ENCODE results near the gene STOM. TPM values are rescaled to one million over a fixed set of nuclear protein-coding genes. Genes with fewer than 3 reads are reported as not detected.

STOM gene
- total RNA-seq, 1 donor from 2014 or later: 15.1 TPM

DNA sequence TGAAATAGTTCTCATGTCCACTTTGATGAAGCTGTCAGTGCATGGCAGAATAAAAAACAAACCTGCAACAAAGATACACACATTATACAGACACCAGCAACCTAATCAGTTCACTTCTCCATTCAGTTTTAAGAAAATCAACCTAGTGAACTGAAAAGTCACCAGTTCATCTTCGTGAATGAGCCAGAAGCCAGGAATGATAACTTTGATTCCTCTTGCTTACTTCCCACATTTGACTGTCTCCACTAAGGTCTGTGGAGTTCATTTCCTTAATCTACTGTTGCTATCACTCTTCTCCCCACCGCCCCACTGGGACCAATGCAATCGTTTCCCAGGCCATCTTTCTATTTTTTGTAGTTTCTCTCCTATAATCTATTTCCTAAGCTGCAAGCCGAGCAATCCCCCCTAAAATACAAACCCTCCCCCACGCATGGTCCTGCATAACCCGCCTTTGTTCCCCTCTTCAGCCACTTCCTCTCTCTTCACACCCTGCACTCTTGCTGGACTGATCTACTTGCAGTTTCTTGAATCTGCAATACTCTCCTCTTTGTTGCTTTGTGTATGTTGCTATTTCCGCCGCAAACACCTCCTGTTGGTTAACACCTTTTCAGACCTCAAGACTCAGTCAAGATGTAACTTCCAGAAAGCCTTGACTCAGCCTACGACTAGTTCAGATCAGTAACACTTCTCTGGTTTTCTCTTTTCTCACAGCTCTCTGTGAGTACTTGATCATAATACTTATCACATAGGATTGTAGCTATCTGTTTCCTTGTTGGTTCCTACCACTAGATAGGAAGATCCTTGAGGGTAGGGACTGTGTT lies 16.6 kb downstream of the STOM start:
- FAIRE-seq (no peak), DNase-seq (ENCODE audit: low spot score in 2 of 2) (no peak)

DNA sequence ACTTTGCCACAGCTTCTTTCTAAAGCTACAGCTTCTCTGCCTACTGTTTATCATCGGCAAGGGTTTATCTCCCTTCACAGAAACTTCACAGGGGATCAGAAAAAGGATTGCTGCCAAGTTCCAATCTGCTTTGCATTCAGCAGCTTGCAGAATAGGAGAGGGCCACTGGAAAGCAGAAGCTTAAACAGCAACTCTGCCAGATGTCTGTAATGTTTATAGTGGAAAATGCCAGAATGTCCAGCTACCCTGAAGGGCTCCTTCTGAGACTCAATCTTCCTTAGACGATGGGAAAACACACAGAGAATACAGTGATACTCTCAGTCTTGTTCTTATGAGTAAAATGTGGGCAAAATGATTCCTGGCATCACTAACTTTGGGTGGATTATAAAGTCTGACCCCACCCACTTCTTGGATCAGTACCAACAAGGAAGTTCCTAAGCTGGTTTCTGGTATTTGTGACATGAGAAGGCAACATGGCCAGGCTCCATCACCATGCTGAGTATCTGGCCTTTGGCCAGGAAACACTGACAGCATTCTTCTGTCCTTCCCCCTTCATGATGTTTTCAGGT lies 19.0 kb downstream of the STOM start:
- FAIRE-seq (no peak), DNase-seq (ENCODE audit: low spot score in 2 of 2) (no peak)

DNA sequence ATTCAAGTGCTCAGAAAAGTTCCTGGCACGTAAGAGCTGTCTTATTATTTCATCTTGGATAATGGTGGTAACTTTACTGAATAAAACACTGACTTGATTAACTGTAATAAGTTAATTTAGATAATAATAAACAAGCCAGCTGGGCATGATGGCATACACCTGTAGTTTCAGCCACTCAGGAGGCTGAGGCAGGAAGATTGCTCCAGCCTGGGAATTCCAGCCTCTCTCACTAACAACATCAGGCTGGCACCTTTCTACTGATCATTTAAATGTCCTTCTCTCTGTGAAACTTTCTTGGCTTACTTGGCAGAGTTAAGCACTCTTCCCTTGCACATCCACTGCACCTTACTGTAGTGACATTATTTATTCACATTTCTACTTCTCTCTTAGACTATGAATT lies 20.0 kb downstream of the STOM start:
- FAIRE-seq (no peak), DNase-seq (ENCODE audit: low spot score in 2 of 2) (no peak)

DNA sequence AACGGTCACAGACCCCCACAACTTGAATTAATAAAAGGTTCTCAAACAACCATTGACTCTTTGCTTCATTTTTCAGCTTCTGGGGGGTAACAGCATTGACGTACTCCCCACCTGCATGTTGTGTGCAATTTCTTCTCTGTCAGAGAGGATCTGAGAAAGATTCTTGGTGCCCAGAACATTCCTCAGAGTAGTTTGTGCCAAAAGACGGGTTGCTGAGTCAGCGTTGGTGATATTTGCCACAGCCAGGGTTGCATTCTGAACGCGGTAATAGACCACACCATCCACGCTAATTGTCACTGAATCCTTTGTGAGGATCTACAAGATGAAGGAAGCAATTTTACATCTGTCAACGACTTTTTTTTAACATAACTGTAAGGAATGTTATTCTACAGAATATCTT lies 21.0 kb downstream of the STOM start:
- DNase-seq (ENCODE audit: low spot score in 2 of 2) (no peak), FAIRE-seq (no peak)

DNA sequence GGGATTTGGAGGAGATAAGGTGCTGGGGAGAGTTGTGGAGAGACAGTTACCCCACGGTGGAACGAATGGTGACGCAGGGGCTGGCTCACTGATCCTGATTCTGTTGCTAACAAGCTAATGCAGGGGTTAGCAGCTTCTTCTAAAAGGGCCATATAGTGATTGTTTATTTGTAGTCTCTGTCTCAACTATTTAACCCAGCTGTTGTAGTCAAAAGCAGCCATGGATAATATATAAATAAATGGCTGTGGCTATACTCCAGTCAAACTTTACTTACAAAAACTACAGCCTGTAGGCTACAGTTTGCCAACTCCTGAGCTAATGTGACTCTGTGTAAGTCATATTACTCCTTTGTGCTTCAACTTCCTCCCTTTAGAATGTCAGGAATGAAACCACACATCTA lies 21.8 kb downstream of the STOM start:
- DNase-seq (ENCODE audit: low spot score in 2 of 2): no peak
- no peak for FAIRE-seq

DNA sequence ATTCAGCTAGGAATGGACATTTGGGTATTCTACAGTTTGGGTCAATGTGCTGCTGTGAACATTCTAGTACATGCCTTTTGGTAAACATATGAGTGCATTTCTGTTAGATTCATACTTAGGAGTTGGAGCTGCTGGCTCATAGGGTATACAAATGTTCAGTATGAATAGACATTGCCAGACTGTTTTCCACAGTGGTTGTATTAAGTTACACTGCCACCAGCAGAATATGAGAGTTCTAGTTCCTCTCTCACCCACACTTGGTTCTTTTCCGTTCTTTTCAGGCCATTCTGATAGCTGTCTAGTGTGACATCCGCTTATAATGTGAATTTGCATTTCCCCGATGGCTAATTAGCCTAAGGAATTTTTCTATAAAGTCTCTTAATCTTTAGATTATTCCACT lies 25.0 kb downstream of the STOM start:
- DNase-seq (ENCODE audit: low spot score in 2 of 2): no peak

DNA sequence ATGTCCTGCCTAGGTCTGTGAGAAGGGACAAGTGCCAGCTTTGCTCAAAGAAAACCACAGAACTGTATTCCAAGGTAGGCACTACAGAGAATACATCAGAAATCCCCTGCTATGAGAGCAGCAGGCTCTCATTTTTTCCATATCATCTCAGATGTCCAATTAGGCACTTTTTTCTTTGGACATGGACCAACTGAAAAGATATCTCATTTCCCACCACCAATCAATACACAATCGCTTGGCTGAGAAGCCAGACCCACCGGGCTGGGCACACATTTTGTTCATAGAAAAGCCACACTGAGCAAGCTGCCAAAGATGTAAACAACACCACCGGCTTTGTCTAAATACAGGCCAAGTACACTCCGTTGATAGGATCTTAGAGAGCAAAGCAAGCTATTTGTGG lies 25.9 kb downstream of the STOM start:
- no peak for DNase-seq (ENCODE audit: low spot score in 2 of 2)
- FAIRE-seq: no peak

More for the DNA sequence above, 25.0 kb downstream of the STOM start:
- no peak for FAIRE-seq

DNA sequence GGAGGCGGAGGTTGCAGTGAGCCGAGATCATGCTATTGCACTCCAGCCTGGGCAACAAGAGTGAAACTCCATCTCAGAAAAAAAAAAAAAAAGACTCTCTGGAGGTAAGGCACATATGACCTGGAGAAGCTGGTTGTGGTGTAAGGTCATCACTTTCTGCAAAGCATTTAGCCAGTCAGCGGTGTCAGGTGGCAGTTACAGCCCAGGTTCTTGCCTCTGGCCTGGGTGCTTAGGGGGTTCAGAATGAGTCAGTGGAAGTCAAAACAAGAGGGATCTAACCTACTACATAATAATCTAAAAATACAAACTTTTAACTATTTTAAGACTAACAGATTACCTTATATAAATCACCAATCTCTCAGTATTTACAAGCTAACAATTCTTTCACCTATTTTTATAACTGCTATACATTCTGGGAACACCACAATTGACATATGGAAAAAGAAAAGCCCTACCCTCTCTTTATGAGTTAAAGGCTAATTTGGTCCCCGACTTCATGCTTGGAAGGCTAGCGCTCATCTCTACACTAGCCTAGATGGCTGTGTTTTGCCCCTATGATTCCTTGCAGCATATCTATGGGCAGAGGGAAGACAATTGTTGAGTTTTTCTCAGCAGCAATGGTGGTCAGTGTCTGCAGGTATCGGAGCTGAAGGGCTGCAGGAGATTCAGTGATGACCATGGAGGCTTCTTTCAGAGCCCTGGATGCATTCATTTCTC lies 29.2 kb downstream of the STOM start:
- no peak for DNase-seq (ENCODE audit: low spot score in 2 of 2)
- no peak for FAIRE-seq

DNA sequence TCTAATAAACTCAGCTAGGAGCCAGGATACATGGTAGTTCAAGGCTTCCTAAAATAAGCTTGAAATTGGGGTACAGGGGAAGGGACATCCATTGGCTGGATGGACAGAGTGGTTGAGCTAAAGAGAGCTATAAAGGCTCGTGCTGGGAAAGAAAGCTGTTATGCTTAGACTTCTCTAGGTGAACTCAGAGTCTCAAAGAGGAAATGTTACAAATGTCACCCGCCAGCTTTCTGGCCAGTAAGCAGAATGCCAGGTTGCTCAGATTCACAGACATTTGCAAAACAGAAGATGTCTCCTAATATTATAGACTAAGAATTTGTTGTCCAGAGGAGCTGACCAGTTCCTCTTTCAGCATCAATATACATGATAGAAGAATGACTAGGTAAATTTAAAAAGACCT lies 30.6 kb downstream of the STOM start:
- FAIRE-seq: no peak
- no peak for DNase-seq (ENCODE audit: low spot score in 2 of 2)

DNA sequence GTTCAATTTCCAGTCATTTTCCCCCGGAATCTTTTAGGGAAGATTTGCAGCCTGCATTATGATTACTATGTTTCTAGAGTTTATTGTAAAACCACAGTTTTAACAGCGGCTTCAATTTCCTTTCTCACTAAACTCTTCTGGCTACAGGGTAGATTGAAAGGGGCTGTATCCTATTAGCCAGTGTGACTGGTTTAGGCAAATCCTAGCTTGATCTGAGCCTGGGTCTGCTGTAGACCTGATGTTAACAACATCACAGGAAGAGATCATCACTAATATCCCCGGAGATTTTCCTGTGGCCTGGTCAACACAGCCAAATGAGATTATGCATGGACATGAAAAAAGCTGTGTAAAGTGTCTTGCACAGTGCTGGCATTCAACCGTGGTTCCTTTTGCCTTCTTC lies 33.4 kb downstream of the STOM start:
- no peak for FAIRE-seq

DNA sequence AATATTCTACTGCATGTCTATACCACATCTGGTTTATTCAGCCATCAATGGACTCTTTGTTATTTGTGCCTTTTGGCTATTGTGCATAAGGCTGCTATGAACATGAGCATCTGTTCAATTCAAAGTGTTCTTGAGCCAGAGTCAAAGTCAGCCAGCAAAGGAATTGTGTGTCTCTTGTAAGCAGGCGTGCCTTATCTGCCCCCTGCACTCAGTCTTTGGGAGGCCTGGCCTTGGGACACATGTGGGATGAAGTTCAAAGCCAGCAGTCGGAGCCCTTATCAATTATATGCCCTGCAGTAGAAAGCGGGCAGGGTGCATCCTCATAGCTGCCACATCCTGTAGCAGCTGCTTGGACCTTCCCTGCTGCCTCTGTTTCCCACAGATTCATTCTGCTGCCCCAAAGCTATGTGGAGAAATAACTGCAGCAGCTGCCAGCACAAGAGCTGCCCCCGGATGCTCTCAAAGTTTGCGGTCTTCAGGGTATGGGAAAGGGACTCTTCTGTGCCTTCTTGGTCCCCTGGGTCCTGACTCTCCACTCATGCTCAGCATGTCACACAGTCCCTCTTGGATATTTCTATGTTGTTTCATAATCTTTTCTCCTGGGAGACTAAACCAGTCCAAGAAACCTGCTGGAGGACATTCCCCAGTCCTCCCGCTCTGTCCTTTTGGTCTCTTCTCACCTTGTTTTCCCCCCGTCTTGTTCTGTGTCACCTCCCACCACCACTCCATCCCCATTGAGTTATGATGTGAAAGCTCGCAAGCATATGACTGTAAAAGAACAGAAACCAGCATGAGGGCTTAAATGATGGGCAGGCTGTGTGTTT lies 35.9 kb downstream of the STOM start:
- FAIRE-seq: no peak

More for the DNA sequence above, 33.4 kb downstream of the STOM start:
- DNase-seq (ENCODE audit: low spot score in 2 of 2): no peak

DNA sequence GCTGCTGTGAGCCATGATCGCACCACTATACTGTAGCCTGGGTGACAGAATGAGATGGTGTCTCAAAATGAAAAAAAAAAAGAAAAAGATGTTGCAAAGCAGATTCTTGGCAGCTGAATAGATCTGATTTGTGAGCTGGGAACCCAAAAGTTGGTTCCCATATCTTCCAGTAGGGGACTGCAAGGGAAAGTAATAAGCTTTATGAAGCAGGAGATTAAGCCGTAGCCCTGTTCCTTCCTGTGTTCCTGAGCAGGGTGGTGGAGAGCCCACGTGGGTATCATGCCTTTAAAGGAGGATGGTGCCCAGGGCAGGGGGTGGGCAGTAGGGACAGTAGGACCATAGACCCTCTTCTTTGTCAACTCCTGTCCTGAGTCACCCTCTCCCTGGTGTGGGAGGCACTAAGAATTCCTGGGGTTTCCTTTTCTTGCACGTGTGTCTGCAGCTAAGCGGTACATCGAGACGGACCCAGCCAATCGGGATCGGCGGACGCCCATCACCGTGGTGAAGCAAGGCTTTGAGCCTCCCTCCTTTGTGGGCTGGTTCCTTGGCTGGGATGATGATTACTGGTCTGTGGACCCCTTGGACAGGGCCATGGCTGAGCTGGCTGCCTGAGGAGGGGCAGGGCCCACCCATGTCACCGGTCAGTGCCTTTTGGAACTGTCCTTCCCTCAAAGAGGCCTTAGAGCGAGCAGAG lies 37.9 kb downstream of the STOM start:
- DNase-seq (ENCODE audit: low spot score in 2 of 2): no peak
- FAIRE-seq: no peak

More for the DNA sequence above, 35.9 kb downstream of the STOM start:
- no peak for DNase-seq (ENCODE audit: low spot score in 2 of 2)

DNA sequence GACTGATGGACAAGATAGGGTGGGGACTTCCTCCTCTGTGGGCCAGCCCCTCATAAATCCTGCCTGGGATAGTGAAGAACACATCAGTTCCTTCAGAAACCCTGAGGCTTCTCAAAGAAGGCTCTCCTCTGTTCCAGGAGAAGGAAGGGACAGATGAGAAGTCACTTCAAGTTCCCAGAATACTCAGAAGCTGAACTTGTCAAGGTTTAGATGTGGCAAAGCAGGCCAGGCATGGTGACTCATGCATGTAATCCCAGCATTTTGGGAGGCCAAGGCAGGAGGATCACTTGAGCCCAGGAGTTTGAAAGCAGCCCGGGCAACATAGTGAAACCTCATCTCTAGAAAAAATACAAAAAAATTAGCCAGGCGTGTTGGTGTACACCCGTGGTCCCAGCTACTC lies 38.5 kb downstream of the STOM start:
- no peak for FAIRE-seq
- DNase-seq (ENCODE audit: low spot score in 2 of 2): no peak

DNA sequence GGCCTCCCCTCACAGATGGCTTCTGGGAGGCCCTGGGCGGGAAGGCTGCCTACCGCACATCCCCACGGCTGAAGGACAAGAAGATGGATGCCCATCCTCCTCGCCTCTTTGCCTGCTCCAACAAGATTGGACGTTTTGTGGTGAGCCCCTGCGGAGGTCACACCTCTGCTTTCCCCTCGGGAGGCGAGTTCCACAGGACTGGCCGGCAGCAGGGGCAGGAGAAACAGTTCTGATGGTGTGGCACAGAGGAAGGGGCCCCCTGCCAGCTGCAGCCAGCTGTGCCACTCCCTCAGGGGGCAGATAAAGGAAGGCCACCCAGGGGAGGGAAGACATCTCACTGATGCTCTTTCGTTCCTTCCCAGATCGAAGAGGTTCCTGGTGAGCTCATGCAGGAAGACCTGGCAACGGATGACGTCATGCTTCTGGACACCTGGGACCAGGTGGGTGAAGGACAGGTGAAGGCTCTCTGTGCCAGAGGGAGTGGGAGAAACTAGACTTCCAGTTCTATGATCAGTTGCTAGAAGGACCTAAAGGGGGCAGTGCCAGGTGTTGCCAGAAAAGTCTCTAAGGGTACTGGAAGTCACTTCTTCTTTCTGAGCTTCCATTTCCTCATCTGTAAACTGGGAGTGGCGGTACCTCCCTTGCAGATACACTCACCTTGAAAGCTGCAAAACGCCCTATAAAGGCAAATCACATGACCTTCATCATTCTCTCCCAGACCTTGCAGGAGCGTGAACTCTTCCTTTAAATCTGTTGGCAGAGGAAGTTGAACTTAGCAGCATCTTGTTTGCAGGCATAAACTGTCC lies 41.0 kb downstream of the STOM start:
- DNase-seq (ENCODE audit: low spot score in 2 of 2) (no peak), FAIRE-seq (no peak)

DNA sequence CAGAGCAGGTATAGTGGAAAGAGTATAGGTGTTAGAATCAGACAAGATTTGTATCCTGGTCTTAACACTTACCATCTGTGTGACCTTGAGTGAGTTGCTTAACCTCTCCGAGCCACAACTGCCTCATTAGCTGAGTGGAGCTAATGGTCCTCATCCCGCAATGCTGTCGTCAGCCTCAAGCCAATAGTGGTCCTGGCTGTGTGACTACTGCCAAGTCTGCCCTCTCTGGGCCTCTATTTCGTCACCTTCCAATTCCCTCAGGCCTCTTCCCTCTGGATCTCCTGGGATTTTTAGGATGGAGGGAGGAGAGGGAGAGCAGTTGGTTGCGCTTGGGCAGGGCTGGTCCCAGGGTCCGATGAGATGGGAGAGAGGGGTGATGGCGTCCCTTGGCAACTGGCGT lies 41.6 kb downstream of the STOM start:
- FAIRE-seq (no peak), DNase-seq (ENCODE audit: low spot score in 2 of 2) (no peak)

DNA sequence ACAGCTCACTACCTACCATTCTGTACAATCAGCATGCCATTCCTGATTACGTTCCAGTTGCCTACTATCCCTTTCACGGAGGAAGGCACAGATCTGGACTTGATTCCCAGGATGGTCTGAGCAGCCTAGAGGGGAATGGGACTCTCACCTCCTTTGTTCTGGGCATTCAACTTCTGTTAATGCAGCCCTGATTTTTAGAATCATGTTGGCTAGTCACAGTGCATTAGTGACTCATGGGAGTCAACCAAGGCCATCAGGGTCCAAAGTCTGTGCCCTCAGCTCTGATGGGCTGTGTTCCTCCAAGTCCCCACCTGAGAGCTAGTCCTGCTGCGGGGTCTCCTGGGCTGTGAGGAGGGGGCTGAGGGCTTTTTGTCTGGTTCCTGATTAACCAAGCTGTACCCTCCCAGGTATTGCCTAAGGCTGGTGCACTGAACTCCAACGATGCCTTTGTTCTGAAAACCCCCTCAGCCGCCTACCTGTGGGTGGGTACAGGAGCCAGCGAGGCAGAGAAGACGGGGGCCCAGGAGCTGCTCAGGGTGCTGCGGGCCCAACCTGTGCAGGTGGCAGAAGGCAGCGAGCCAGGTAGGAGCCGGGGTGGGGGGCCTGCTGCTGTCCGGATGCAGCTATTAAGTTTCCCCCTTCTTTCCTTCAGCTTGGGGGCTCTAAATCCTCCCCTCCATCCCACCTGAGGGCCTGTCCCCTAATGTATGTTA lies 43.0 kb downstream of the STOM start:
- no peak for FAIRE-seq
- no peak for DNase-seq (ENCODE audit: low spot score in 2 of 2)

DNA sequence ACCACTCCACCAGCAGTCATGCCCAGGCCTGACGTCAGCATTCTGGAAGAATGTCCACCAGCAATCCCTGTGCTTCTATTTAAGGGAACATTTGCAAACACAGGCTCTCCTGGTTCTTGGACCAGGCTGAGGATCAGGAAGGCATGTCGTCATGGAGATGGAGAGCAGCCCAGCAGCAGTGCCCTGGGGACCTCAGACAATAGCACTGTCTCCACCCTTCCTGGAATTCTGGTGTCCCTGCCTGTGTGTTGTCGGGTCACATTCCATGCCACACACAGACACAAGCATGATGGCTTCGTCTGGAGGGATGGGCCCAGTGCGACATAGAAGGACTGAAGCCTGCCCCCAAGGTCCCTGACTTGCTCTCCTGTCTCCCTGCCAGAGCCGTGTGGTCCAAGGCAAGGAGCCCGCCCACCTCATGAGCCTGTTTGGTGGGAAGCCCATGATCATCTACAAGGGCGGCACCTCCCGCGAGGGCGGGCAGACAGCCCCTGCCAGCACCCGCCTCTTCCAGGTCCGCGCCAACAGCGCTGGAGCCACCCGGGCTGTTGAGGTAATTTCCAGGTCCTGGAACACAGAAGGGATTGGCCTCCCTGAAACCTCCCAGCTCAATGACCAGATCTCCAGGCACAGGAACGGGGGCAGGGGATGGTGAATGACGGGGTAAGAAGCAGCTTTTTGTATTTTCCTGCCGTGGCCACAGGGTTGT lies 43.8 kb downstream of the STOM start:
- DNase-seq (ENCODE audit: low spot score in 2 of 2): peak; percentile 35 to 42
- FAIRE-seq: no peak

DNA sequence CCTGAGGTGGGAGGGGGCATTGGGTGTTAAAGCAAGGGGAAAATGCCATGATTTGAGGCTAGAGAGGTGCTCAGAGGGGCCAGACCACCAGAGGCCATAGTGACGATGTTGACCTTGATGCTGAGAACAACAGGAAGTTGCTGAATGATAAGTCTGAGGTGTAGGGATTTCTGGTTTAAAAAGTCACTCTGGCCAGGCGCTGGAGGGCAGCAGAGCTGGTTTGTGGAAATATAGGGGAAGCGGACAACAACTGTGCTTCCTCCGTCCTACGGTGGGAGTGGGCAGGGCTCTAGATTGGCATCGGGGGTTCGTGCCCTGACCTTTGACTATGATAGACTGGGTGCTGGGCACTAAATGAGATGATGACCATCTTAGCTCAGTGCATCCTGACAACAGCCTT lies 44.7 kb downstream of the STOM start:
- DNase-seq (ENCODE audit: low spot score in 2 of 2) (no peak), FAIRE-seq (no peak)

Data from frontal cortex (tissue), 4 donors.